Measurements from ENCODE around the gene C14orf132.

- TF ChIP-seq CTCF (IDR thresholded peaks at IDR 0.05; ENCODE audit: low read length) (no peak), EZH2 (IDR thresholded peaks at IDR 0.05; ENCODE audit: borderline replicate concordance, low read length) (no peak)
Observed at GRCh38 chr14:96053248-96053599, 14.1 kb downstream of the C14orf132 start.
